ENCODE data around the gene KIFC1.
"Not testable (repeated sequence)": the region's sequence is repeated elsewhere in the genome, so short reads cannot be mapped to it uniquely, and the experiment has no call there.

KIFC1 gene

DNA sequence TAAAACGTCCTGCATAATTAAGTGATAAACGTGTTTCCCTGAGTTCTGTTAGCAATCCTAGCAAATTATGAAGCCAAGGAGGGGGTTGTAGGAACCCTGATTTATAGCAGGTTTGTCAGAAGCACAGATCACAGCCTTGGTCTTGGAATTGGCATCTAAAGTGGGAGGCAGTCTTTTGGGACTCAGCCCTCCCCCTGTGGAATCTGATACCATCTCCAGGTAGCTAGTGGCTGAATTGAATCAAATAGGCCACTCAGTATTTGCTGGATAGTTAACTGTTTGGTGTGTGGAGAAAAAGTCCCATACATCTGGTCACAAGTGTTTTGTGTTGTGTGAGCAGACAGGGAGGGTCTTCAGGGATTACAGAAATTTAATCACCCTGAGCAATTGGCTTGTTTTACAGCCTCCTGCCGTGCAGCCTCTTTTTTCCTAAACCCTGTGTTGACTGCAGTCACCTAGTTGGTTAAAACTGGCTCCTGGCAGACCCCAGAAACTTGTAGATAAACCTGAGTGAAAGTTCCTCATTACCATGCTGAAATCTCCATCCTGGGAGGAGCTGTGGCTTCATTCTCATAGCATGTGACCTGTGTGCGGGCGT is 19.0 kb upstream of the KIFC1 start:
- no peak overlapping the region for H3K4me3 ChIP-seq (ENCODE audit: low read depth, low read length)
- no peak for DNase-seq (ENCODE audit: low read depth)

DNA sequence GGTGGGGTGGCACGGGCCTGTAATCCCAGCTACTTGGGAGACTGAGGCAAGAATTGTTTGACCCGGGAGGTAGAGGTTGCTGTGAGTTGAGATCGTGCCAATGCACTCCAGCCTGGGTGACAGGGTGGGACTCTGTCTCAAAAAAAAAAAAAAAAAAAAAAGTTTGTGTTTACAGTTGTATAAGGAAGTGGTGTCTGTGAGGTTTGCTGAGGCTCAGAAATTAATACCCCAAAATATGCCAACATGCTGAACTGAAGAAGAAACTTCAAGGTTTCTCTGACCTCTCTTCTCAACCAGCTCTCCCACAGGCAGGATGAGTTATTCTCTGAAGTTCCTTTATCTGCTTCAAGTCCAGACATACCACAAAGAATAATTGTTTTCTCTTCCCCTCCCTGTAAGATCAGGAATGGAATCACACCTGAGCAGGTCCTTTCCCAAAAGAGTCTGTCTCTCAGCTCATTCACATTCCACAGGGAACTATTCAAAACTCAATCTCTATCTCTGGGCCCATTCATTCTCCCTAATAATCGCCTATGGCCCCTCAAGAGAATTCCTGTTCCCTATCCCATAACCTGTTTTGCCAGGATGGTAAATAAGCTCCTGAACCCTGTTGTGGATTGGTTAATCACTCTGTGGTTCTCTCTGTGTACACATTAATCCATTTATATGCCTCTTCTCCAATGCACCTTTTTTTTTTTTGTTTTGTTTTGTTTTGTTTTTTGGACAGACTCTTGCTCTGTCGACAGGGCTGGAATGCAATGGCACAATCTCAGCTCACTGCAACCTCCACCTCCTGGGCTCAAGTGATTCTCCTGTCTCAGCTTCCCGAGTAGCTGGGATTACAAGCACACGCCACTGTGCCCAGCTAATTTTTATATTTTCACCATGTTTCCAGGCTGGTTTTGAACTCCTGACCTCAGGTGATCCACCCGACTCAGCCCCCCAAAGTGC is 17.4 kb upstream of the KIFC1 start:
- no peak for DNase-seq (ENCODE audit: low read depth)
- no peak overlapping the region for H3K4me3 ChIP-seq (ENCODE audit: low read depth, low read length)

DNA sequence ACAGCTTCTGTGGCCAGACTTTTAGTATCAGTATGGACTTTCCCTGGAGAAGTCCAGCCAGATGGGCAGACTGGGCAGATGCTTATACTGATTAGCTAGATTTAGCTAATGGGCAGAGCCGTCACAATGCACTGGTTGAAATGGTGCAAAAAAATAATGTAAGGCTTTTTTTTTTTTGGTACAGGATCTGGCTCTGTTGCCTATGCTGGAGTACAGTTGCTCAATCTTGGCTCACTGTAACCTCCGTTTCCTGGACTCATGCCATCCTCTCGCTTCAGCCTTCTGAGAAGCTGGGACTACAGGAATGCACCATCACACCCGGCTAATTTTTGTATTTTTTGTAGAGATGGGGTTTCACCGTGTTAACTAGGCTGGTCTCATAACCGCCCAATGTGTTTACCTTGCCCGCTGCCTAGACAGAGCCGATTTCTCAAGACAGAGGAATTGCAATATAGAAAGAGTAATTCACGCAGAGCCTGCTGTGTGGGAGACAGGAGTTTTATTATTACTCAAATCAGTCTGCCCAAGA is 16.4 kb upstream of the KIFC1 start:
- no peak overlapping the region for H3K4me3 ChIP-seq (ENCODE audit: low read depth, low read length)
- DNase-seq (ENCODE audit: low read depth), result peak; percentile 82

DNA sequence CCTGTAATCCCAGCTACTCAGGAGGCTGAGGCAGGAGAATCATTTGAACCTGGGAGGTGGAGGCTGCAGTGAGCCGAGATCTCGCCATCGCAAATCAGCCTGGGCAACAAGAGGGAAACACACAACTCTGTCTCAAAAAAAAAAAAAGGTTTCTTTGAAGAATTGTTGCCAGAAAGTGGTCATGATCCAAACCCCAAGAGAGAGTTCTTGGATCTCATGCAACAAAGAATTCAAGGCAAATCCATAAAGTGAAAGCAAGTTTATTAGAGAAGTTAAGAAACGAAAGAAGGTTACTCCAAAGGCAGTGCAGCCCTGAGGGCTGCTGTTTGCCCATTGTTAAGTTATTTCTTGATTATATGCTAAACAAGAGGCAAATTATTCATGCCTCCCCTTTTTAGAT is 14.5 kb upstream of the KIFC1 start:
- H3K4me3 ChIP-seq (ENCODE audit: low read depth, low read length), result no peak overlapping the region
- no peak for DNase-seq (ENCODE audit: low read depth)

DNA sequence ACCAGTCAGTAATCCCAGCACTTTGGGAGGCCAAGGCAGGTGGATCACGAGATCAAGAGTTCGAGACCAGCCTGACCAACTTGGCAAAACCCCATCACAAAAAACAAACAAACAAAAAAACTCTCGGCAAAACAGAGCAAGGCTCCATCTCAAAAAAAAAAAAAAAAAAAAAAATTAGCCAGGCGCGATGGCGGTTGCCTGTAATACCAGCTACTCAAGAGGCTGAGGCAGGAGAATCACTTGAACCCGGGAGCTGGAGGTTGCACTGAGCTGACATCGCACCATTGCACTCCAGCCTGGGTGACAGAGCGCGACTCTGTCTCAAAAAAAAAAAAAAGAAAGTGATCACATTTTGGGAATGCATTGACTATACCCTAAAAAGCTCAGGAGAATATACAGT is 12.4 kb upstream of the KIFC1 start:
- DNase-seq (ENCODE audit: low read depth); H3K4me3 ChIP-seq (ENCODE audit: low read depth, low read length): not testable (repeated sequence)

DNA sequence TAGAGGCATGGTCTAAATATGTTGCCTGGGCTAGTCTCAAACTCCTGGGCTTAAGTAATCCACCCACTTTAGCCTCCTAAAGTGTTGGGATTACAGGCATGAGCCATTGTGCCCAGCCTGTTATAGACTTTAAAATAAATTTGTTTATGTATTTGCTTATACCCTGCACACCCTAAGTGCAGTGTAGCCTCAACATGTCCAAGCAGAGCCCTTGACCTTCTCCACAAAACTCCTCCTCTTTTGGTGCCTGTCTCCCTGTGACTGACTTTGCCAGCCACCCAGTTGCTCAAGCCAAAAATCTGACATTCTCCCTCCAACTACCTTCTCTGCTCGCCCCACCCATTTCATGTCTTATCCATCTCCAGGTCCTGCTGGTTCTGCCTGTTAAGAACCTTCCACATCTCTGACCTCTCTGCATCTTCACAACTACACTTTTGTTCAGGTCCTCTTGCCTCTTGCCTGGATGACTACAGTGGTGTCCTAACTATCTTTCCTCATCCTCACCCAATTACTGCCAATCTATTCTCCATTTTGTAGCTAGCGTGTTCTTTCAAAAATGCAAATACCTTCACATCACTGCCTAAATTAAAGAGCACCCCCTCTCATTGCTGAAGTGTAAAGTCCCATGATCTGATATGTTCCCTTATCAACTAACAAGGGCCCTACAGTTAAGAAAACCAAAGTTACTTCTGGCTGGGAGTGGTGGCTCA is 11.2 kb upstream of the KIFC1 start:
- no peak overlapping the region for H3K4me3 ChIP-seq (ENCODE audit: low read depth, low read length)
- DNase-seq (ENCODE audit: low read depth), result no peak

DNA sequence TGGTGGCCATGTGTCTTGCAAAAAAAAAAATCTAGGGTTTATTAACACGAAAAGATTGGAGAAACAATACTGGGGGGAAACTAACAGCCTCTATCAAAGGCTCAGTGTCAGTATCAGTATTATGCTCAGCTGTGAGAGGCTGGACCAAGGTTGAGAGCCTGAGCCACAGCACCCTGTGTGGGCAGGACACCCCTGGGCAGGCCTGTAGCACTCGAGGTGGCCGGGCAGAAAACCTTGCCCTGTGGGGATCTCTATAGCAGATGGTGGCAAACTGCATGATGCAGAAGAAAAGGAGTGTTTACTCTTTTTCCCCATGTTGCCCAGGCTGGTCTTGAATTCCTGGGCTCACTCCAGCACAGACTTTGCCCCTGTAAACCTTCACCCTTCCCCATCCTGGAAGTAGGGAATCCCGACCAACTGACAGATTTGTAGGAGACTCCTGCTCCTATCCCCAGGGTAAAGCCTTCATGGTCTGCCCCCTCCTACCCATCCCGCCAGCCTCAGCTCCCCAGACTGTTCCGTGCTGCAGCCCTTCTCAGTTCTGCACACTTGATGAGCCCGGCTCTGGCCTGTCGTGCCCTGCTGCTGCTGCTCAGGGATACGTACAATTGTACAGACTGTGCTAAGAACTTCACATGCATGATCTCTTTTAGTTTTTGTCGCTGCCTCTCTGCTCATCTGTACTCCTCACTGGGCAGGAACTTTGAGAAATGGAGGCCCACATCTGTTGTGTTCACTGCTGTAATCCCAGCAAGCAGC is 8.0 kb upstream of the KIFC1 start:
- DNase-seq (ENCODE audit: low read depth), result no peak
- no peak overlapping the region for H3K4me3 ChIP-seq (ENCODE audit: low read depth, low read length)

DNA sequence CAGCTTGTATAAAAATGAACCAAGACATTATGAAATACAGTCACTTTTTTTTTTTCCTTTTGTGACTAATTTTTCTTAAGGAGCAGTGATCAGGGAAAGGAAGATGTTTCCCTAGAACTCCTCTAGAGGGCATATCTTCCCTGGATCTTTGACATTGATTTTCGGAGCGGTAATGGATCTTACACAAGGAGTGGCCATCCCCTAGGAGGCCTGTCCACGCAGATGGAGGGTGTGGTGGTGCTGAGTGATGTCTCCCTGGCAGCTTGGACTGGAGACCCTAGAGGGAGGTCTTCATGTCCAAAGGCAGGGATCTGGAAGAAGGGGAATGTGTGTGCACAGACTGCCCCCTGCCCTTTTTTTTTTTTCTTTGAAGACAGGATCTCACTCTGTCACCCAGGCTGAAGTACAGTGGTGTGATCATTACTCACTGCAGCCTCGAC is 7.0 kb upstream of the KIFC1 start:
- peak; percentile 35 for DNase-seq (ENCODE audit: low read depth)
- no peak overlapping the region for H3K4me3 ChIP-seq (ENCODE audit: low read depth, low read length)

DNA sequence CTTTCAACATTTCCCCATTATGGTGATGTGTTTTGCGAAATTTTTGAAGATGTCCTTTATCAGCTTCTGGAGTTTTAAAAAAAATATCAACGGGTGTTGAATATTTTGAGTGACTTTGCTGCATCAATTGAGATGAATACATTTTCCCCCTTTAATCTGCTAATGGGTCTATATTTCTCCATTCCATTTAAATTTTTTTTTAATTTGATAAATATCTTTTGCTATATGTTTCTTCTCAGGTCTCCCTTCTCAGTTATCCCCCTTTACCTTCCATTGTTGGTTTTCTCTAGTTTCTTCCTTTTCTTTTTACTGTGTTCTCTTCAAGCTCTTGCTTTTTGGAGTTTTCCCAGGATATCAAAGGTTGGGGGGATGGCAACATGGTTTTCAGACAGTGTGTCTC is 1.4 kb upstream of the KIFC1 start:
- H3K4me3 ChIP-seq (ENCODE audit: low read depth, low read length), result no peak overlapping the region
- no peak for DNase-seq (ENCODE audit: low read depth)

DNA sequence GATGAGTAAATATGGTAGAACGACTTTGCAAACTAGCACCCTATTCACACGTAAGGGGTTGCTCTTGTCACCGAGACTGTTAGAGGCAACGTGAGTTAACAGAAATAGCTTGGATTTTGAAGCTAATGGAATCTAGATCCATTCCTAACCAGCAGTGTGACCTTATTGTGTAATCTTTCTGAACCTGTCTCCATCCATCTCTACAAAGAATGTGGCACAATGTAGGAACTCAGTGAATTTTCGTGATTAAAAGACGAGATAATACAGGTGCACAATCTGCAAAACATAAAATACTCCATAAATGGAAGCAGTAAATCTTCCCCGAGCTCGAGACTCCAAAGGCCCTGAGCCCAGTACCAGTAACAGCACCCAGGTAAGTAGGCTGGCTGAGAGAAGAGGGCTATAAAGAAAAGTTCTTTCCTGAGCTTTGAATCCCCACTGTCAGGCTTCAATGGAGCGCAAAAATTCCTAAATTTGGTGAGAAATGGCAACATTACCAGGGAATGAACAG is 801 bp upstream of the KIFC1 start:
- DNase-seq (ENCODE audit: low read depth), result no peak
- H3K4me3 ChIP-seq (ENCODE audit: low read depth, low read length), result peak overlapping the region; percentile 19

DNA sequence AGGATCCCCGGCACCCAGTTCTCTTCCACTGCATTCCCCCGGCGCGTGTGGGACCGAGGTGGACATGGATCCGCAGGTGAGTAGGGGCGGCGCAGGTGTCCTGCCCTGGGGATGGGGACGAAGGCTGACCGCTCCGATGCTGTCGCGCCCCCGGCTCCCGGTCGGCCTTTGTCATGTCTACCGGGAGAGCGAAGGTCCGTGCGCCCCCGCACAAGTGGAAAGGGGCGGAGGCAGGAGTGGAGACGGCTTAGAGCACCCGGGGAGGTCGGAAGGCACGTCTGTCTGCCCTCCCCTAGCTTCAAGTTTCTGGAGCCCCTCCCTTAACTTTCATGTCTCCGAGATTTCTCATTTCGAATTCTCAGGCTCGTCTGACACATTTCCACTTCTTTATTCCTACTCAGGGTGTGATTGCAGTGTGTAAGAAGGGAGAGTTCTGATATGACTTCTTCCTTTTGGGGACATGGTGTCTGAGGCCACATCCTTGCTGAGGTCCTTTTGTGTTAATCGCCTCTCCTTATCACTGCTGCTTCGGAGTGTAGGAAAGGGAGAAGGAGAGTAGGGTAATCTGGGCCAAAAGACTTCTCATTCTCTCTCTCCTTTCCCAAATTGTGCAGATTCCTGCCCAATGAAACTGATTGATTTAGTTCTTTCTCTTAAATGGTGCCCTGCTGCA is 435 bp downstream of the KIFC1 start:
- peak overlapping the region; percentile 90 for H3K4me3 ChIP-seq (ENCODE audit: low read depth, low read length)
- DNase-seq (ENCODE audit: low read depth), result no peak

DNA sequence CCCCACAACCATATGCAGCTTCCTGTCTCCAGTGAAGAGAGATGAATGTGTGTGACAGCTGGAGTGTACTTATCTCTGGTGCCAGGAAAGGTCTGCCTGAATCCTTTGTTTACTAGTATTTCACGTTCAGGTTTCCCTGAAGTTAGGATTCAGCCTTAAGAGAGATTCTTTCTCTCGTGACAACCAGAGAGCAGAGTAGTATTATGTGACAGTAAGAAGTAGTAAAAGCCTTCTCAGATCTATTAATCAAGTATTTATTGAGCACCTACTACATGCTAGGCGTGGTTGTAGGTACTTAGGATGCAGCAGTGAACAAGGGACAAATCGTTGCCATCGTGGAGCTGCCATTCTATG is 949 bp downstream of the KIFC1 start:
- DNase-seq (ENCODE audit: low read depth), result no peak
- H3K4me3 ChIP-seq (ENCODE audit: low read depth, low read length), result peak overlapping the region; percentile 90

DNA sequence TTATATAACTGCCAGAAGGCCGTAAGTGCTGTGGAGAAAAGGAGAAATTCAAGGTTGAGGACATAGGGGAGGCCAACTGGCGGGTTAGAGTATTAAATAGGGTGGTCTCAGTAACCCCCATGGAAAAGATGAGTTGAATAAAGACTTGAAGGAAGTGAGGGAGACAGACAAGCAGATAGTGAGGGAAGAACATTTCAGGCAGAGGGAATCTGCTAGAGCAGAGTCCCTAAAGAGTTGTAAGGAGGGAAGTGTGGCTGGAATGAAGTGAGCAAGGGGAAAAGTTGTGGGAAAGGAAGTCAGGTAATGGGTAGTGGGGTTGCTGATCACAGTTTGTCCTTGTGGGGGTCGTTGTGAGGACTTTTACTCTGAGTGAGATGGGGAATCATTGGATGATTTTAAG is 1.4 kb downstream of the KIFC1 start:
- no peak for DNase-seq (ENCODE audit: low read depth)
- H3K4me3 ChIP-seq (ENCODE audit: low read depth, low read length), result peak overlapping the region; percentile 90

DNA sequence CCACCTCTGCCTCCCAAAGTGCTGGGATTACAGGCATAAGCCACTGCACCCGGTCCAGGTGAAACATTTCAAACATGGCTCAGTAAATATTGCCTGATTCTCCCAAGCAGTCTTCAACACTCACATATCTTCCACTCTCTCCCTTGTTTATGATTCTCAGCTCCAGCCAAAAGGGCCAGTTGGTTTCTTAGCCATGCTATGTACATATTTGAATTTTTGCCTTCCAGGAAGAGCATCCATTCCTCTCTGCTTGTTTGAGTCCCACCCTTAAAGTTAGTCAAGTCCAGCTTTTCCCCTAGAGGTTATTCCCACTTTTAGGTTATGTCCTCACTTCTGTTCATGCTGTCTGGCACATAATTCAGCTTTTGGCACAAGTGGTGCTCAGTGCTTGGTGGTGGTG is 5.9 kb downstream of the KIFC1 start:
- H3K4me3 ChIP-seq (ENCODE audit: low read depth, low read length), result no peak overlapping the region
- DNase-seq (ENCODE audit: low read depth), result no peak

DNA sequence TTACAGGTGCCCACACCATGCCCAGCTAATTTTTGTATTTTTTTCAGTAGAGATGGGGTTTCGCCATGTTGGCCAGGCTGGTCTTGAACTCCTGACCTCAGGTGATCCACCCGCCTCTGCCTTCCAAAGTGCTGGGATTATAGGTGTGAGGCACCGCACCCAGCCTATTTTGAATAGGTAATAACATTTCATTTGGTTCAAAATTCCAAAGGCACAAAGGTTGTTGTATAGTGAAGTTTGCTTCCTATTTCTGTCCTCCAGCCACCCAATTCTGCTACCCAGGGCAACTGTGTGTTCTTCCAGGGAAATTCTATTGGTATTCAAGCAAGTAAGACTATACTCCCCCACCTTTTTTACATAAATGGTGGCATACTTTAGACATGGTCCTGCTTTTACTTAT is 7.0 kb downstream of the KIFC1 start:
- not testable (repeated sequence) for H3K4me3 ChIP-seq (ENCODE audit: low read depth, low read length); DNase-seq (ENCODE audit: low read depth)

DNA sequence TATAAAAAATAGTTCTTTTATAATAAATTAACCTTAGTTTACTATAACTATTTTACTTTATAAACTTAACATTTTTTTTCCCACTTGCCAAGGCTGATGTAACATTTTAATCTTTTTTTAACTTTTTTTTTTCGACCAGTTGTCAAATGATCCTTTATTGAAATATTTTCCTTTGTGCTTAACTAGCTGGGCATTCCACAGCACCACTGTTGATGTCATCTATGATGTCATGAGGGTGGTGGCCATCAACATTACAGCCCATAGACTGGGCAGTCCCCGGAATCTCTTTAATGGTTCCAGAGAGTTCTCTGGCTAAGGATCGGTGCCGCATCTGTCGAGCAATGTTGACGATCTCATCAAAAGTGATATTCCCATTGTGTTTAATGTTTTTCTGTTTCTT is 8.3 kb downstream of the KIFC1 start:
- not testable (repeated sequence) for DNase-seq (ENCODE audit: low read depth)

DNA sequence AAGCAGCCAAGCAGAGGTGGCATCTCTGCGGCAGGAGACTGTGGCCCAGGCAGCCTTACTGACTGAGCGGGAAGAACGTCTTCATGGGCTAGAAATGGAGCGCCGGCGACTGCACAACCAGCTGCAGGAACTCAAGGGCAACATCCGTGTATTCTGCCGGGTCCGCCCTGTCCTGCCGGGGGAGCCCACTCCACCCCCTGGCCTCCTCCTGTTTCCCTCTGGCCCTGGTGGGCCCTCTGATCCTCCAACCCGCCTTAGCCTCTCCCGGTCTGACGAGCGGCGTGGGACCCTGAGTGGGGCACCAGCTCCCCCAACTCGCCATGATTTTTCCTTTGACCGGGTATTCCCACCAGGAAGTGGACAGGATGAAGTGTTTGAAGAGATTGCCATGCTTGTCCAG is 13.3 kb downstream of the KIFC1 start:
- H3K4me3 ChIP-seq (ENCODE audit: low read depth, low read length), result no peak overlapping the region
- no peak for DNase-seq (ENCODE audit: low read depth)

More for the DNA sequence above, 8.3 kb downstream of the KIFC1 start:
- not testable (repeated sequence) for H3K4me3 ChIP-seq (ENCODE audit: low read depth, low read length)

DNA sequence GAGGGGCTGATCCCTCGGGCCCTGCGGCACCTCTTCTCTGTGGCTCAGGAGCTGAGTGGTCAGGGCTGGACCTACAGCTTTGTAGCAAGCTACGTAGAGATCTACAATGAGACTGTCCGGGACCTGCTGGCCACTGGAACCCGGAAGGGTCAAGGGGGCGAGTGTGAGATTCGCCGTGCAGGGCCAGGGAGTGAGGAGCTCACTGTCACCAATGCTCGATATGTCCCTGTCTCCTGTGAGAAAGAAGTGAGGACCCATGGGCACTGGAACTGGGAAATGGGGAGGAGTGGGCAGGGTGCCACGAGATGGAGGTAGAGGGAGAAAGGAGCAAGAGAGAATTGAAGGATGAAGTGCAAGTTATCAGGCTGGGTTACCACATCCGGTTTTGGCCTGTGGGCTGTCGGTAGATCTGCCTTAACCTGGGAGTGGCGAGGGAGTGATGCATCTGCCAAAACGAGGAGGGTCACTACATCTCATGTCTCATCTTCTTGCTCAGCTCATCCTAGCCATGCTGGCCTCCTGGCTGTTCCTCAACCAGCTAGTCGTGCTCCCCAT is 13.8 kb downstream of the KIFC1 start:
- no peak overlapping the region for H3K4me3 ChIP-seq (ENCODE audit: low read depth, low read length)
- no peak for DNase-seq (ENCODE audit: low read depth)

Measured in skeletal muscle cell (primary cell).